Brain microvascular endothelial cell (primary cell): Measurements from ENCODE around the gene SPAG17.

Experiments used
- DNase-seq: peaks from one replicate; pipeline ENCODE4 v3.0.0-alpha.2; 2020
- H3K27ac ChIP-seq: fragments of 250-450 bp; sonication (Bioruptor Pico); 2 replicates; pipeline ENCODE4 v1.5.1; 2020; ENCODE audit warnings: mild to moderate bottlenecking, moderate library complexity
- H3K27me3 ChIP-seq: fragments of 250-450 bp; sonication (Bioruptor Pico); replicated peaks from 2 replicates; pipeline ENCODE4 v1.5.1; 2020; ENCODE audit warnings: mild to moderate bottlenecking
- H3K36me3 ChIP-seq: fragments of 250-450 bp; sonication (Bioruptor Pico); replicated peaks from 2 replicates; pipeline ENCODE4 v1.5.1; 2020; ENCODE audit warnings: mild to moderate bottlenecking
- H3K4me3 ChIP-seq: 2 replicates; pipeline ENCODE4 v1.5.1; 2011; ENCODE audit warnings: low read depth, mild to moderate bottlenecking, control low read depth, low read length, moderate library complexity
- in situ Hi-C: cut with HindIII; loops from 2 replicates; pipeline ENCODE4 v1.10.0; 2017; ENCODE audit warnings: low sequenced_read_pairs, low pct_ligation_motif_present
- TF ChIP-seq, protein P1 (sequence below): IDR thresholded peaks from 2 replicates; pipeline ENCODE4 v1.5.1; 2011; ENCODE audit warnings: low read depth, mild to moderate bottlenecking, moderate library complexity, low read length, control low read depth, inconsistent platforms; ENCODE audit errors: missing control alignments

The SPAG17 gene

DNA sequence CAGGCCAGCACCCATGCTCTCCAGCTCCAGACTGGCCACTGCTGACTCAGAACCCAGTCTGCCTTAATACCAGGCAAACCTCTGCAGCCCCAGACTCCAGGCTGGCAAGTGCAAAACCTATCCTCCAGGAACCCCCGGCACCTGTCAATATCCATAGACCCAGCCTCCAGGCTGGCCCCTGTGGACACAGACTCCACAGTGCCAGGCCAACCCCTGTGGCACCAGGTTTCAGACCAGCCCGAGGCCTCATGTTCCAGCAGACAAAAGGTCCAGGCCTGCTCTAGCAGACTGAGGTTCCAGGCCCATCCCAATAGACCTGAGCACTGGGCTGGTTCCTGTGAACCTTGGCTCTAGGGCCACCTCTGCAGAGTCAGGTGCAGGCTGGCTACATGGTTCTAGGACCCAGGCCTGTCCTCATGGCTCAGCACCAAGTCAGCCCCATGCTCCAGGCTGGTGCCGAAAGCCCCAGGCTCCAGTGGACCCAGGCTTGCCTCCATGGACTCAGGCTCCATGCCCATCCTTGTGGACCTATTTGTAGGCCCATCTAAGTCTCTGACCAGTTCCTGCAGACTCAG is 137.3 kb downstream of the SPAG17 start:
- TF ChIP-seq, protein P1, sequence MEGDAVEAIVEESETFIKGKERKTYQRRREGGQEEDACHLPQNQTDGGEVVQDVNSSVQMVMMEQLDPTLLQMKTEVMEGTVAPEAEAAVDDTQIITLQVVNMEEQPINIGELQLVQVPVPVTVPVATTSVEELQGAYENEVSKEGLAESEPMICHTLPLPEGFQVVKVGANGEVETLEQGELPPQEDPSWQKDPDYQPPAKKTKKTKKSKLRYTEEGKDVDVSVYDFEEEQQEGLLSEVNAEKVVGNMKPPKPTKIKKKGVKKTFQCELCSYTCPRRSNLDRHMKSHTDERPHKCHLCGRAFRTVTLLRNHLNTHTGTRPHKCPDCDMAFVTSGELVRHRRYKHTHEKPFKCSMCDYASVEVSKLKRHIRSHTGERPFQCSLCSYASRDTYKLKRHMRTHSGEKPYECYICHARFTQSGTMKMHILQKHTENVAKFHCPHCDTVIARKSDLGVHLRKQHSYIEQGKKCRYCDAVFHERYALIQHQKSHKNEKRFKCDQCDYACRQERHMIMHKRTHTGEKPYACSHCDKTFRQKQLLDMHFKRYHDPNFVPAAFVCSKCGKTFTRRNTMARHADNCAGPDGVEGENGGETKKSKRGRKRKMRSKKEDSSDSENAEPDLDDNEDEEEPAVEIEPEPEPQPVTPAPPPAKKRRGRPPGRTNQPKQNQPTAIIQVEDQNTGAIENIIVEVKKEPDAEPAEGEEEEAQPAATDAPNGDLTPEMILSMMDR, result no peak
- Histone ChIP-seq H3K27me3 (no peaks in the 10 kb centered on the region), H3K27ac (no peak overlapping the region), H3K36me3 (no peaks in the 10 kb centered on the region), H3K4me3 (no peak overlapping the region)
- in situ Hi-C loops, result no loop called here
- no peak for DNase-seq

DNA sequence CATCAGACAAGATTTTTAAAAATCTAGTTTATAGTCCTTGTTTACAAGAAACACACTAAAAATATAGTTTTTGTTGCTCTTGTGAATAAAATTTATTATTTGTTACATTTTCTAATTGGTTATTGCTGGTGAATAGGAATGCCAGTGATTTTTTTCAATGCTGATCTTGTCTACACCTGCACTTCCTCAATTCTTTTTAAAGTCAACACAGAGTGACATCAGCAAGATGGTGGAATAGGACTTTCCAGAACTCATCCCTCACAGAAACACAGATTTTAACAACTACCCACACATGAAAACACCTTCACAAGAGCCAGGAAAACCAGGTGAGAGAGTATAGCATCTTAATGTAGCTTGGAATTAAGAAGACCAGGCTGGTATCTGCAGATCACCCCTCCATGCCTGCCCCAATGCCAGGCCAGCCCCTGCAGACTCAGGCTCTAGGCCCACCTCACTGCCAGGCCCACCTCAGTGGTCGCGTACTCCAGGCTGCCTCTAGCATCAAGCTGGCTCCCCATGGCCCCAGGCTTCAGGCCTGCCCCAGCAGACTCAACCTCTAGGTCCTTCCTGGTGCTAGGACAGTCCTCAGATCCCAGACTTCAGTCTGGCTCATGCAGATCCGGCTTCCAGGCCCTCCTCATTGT is 137.9 kb downstream of the SPAG17 start:
- Histone ChIP-seq H3K27ac (no peak overlapping the region), H3K36me3 (no peaks in the 10 kb centered on the region), H3K4me3 (no peak overlapping the region), H3K27me3 (no peaks in the 10 kb centered on the region)
- no peak for DNase-seq
- in situ Hi-C loops, result no loop called here
- TF ChIP-seq, protein P1, result no peak

DNA sequence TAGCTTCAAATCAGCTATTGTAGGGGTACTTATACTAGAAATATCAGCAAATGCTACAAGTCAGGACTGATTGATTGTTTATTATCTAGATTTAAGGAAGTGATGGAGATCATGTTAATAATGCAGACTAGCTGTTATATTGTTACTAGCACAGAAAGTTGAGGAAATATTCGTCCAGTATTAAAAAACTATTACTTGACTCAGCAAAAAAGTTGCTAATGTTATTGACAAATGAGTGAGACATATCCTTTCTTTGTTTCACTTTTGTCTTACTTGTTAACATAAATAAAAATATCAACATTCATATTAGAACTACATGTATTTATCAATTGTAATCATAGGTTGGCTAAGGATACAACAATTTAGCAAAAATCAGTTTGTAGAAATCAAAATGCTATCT is 141.4 kb downstream of the SPAG17 start:
- TF ChIP-seq, protein P1, result no peak
- Histone ChIP-seq H3K36me3 (no peaks in the 10 kb centered on the region), H3K4me3 (no peak overlapping the region), H3K27ac (no peak overlapping the region), H3K27me3 (no peaks in the 10 kb centered on the region)
- no peak for DNase-seq
- in situ Hi-C loops, result no loop called here

DNA sequence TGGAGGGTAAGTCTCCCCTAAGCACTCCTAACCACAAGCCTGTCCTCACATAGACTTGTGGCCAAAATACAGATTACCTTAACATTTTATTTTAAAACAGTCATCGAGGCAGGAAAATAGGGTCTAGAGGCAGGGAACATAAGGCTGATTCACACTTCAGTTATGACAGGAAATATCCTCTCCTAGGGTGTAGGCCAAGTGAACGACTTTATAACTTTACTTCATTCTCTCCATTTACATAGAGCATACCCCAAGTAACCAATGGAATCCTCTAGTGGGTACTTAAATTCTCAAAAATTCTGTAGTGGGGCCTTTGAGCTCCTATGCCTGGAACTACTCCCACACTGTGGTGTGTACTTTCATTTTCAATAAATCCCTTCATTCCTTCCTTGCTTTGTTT is 142.5 kb downstream of the SPAG17 start:
- TF ChIP-seq, protein P1, result no peak
- no peak overlapping the region for H3K4me3 ChIP-seq
- DNase-seq, result no peak
- H3K27ac ChIP-seq, result no peak overlapping the region
- no peaks in the 10 kb centered on the region for H3K27me3 ChIP-seq
- H3K36me3 ChIP-seq, result no peaks in the 10 kb centered on the region
- in situ Hi-C loops, result no loop called here

DNA sequence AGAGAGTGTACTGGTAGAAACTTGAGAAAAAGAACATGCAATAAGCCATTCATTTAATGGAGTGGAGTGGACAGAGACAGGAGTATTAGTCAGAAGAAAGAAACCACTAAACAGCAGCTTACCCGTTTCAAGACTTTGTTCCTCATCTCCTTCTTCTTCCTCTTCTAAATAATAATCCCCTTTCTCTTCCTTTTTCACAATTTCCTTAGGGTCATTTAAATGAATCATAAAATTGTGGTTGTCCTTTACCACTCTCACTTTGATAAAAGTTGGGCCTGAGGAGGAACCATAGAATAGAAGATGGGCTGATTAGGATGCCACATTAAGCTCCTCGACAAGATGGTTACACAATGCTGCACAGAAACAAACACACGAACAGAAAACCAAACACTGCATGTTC is 145.9 kb downstream of the SPAG17 start:
- no peaks in the 10 kb centered on the region for H3K27me3 ChIP-seq

More for the DNA sequence above, 145.9 kb downstream of the SPAG17 start:
- Histone ChIP-seq H3K27ac (no peak overlapping the region), H3K4me3 (no peak overlapping the region), H3K36me3 (no peaks in the 10 kb centered on the region)
- no peak for DNase-seq
- in situ Hi-C loops, result no loop called here
- TF ChIP-seq, protein P1, result no peak
